Omental fat pad (tissue), 4 donors: ENCODE measurements around the gene MR1. TPM values are rescaled to one million over a fixed set of nuclear protein-coding genes. Genes with fewer than 3 reads are reported as not detected.
A peak's percentile ranks its signal among the peaks of the same experiment; 100 is the strongest.

Experiments used
- ATAC-seq: fragments of 150-250 bp; one replicate; pipeline ENCODE4 v1.9.1; 2016; ENCODE audit warnings: mild to moderate bottlenecking, moderate library complexity; ENCODE audit not compliant: low FRiP score
- DNase-seq: peaks from one replicate; pipeline ENCODE4 v3.0.0-alpha.2; 2019; ENCODE audit warnings: low spot score
- total RNA-seq, 4 donors: library from RNA; depleted of rRNA; stranded (reverse); fragments of >200 nt; gene quantifications; one replicate each; pipeline ENCODE4 v1.1.0, GENCODE V29; 2016
- TF ChIP-seq, protein P1 (sequence below), 3 donors: fragments of 450-650 bp; IDR thresholded peaks; one replicate each; pipeline ENCODE4 v1.5.1; 2016 to 2017; ENCODE audit warnings: antibody characterized with exemption in 3 of 3, mild to moderate bottlenecking in 3 of 3, moderate library complexity in 2 of 3

MR1 gene
- total RNA-seq, 4 donors from 2014 or later = 12.5 to 16.2 (median 13.1) TPM

DNA sequence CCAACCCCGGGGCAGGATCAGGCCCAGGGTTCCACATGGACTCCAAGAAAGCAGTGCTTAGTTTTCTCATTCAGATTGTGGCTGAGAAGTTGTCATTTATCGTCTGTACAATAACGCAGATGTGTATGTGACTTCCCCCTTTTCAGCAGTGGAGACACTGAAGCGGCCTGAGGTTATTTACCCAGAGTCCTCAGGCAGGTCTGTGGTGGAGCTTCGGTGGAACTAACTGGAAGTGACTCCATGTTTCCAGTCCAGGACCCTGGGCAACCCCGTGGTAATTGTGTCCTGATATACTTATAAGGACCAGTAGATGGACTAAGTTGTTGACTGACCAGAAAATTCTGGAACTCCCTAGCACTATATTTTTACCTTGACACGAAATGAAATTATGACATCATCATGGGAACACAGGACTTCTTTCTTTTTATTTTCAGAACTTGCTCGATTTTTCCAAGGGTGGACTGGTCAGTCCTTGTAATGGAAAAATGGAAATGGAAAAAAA lies 53.7 kb downstream of the MR1 start:
- TF ChIP-seq, protein P1, sequence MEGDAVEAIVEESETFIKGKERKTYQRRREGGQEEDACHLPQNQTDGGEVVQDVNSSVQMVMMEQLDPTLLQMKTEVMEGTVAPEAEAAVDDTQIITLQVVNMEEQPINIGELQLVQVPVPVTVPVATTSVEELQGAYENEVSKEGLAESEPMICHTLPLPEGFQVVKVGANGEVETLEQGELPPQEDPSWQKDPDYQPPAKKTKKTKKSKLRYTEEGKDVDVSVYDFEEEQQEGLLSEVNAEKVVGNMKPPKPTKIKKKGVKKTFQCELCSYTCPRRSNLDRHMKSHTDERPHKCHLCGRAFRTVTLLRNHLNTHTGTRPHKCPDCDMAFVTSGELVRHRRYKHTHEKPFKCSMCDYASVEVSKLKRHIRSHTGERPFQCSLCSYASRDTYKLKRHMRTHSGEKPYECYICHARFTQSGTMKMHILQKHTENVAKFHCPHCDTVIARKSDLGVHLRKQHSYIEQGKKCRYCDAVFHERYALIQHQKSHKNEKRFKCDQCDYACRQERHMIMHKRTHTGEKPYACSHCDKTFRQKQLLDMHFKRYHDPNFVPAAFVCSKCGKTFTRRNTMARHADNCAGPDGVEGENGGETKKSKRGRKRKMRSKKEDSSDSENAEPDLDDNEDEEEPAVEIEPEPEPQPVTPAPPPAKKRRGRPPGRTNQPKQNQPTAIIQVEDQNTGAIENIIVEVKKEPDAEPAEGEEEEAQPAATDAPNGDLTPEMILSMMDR (IDR thresholded peaks at IDR 0.05) = no peak
- DNase-seq = no peak
- no peak for ATAC-seq

DNA sequence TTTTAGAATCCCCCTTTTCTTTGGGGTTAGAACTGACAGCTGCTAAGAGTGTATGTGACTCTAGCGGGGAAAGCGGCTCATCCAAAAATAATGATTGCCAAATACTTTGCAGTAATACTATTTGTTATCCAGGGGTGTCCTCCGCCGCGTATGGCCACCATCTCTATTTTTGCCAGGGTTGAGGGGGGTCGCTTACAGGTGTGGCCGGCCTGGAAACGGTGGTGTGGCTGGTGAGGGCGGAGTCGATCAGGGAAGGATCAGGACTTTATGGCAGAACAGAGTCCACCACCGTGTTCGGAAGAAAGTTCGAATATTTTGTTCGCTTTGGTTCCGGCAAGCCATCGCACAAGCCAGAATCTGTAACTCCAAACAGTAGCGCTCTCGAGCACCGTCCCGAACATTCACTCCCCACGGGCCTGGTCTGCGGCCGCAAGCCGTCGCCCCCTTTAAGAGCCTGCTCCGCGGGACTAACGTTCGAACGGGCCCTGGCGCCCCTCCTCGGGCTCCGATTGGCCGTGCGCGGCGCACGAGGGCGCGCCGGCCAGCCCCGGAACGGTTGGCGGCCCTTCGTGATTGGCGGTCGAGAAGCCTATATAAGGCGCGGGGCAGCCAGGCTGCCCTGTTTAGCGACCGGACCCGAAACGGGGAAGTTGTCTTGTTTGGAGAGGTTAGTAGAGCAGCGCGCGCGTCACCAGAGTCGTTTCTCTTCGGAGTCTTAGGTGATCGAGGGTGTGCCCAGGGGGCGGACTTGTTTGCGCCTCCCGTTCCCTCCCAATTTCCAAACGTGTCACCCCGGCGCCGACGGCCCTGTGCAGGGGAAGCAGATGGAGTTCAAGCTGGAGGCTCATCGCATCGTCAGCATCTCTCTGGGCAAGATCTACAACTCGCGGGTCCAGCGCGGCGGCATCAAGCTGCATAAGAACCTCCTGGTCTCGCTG lies 54.6 kb downstream of the MR1 start, which contains the start of gene IER5:
Gene IER5, plus strand, starts transcription at position 622 of the 938 bp plus-strand sequence. Its CDS starts 203 bp downstream, at position 825.
- peak; percentile 96 for DNase-seq
- ATAC-seq = peak; percentile 80
- TF ChIP-seq, protein P1 (IDR thresholded peaks at IDR 0.05) = no peak

DNA sequence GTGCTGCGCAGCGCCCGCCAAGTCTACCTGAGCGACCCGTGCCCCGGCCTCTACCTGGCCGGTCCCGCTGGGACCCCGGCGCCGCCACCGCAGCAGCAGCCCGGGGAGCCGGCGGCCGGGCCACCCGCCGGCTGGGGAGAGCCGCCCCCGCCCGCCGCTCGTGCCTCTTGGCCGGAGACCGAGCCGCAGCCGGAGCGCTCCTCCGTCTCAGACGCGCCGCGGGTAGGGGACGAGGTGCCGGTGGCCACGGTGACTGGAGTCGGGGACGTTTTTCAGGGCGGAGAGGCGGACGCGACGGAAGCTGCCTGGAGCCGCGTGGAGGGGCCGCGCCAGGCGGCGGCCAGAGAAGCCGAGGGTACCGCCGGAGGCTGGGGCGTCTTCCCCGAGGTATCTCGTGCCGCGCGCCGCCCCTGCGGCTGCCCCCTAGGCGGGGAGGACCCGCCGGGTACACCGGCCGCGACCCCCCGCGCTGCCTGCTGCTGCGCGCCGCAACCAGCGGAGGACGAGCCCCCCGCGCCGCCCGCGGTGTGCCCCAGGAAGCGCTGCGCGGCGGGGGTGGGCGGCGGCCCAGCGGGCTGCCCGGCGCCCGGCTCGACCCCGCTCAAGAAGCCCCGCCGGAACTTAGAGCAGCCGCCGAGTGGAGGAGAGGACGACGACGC lies 55.4 kb downstream of the MR1 start:
- DNase-seq (no peak), ATAC-seq (no peak)
- TF ChIP-seq, protein P1 (IDR thresholded peaks at IDR 0.05) = no peak

DNA sequence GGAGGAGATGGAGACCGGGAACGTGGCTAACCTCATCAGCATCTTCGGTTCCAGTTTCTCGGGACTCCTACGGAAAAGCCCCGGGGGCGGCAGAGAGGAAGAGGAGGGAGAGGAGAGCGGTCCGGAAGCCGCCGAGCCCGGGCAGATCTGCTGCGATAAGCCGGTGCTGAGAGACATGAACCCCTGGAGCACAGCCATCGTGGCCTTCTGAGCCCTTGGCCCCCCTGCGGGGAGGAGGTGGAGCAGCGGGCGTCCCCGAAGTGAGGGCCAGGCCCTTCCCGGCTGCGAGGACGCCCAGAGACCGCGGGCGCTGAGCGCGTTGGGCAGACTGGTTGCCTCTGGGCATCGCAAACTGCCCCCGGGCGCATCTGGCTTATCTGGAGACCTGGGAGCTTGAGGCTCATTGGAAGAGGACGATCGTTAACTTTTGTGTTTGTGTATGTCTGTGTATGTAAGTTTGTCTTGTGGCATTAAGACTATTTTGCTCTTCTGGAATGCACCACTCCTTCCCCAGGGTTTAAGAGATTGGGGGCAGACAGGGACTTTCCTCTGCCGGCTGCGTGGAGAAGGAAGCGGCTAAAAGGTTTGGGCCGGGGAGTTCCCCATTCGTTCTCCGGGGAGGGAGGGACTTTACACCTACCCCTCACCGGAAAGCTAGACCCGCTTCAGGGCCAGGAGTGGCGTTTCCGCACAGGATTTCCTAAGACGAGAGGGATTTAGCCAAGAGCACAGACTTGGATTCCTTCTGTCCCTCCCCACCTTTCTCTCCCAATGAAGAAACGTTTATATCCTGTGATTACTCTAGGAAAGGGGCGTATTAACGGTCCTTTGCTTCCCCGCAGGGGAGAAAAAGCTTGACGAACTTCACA lies 56.1 kb downstream of the MR1 start:
- TF ChIP-seq, protein P1 (IDR thresholded peaks at IDR 0.05) = no peak
- DNase-seq (no peak), ATAC-seq (peak; percentile 39)

DNA sequence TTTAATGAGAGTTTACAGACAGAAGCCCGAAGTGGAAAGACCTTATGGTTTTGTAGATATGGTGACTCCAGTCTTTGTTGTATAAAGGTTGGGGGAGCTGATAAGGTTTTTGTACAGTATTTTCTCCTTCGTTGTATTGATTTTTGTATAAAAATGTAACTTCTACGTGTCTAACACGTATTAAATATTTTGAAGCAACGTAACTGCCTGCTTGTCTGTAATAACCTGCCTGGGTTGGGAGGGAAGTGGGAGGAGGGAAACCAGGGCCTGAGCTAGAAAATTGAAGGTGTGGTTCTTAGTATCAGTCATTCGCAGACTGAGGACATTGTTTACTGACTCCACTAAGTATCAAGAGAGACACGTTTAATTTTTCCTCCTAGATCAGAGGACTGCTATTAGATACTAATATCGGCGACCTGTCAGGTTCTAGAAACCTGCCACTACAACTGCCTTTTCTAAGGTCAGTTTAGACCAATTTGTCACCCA lies 56.9 kb downstream of the MR1 start:
- TF ChIP-seq, protein P1 (IDR thresholded peaks at IDR 0.05) = no peak
- ATAC-seq (no peak), DNase-seq (no peak)

DNA sequence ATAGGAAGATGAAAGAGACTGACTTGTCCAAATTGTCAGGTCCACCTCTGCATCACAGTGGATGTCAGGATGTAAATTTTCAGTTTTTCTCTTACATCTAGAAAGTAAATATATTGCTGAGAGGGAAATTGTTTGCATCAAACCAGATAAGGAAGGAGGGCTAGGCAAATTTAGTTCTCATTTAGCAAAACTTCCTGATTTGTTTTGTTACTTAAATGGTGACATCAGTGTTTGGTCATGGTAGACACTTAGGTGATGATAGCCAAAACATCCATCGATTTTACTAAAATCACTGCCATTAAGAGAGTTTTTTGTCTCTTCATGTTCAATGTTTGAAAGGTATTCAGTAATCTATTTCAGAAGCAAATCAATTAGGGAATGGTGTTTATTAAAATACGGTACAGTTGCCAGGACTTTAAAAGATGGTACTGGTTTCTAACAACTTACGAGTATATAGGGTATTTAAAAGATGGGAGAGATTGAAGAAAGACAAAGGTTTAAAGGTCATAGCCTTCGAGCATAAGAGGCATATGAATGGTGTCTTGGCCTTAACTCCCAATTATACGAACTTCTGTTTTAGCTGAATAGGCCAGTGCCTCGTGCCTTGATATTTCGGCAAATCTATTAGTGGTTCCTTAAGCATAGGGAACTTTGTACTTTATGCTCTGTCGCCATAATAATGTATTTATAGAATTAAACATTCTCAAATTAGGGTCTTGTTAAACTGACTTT lies 57.7 kb downstream of the MR1 start:
- DNase-seq = no peak
- TF ChIP-seq, protein P1 (IDR thresholded peaks at IDR 0.05) = no peak
- no peak for ATAC-seq
